Measurements from ENCODE around the gene CUX1.

Gene CUX1

GRCh38 chr7:102055181-102055976 lies 238.0 kb downstream of the CUX1 start:
- no peak for DNase-seq

- no peak for DNase-seq
Measured at GRCh38 chr7:102059524-102059923, 242.1 kb downstream of the CUX1 start.

- no peak for DNase-seq
Measured at GRCh38 chr7:102061354-102061945, 244.0 kb downstream of the CUX1 start.

GRCh38 chr7:102061981-102062390 lies 244.6 kb downstream of the CUX1 start:
- DNase-seq = no peak

- DNase-seq = no peak
Measured at GRCh38 chr7:102063690-102064180, 246.3 kb downstream of the CUX1 start.

- no peak for DNase-seq
Measured at GRCh38 chr7:102064361-102065025, 247.1 kb downstream of the CUX1 start.

- DNase-seq = no peak
Measured at GRCh38 chr7:102065226-102065625, 247.8 kb downstream of the CUX1 start.

GRCh38 chr7:102066476-102066875 lies 249.1 kb downstream of the CUX1 start:
- DNase-seq = no peak

GRCh38 chr7:102068846-102069245 lies 251.4 kb downstream of the CUX1 start:
- DNase-seq = no peak

GRCh38 chr7:102069931-102070629 lies 252.7 kb downstream of the CUX1 start:
- DNase-seq = no peak

GRCh38 chr7:102072003-102072402 lies 254.6 kb downstream of the CUX1 start:
- DNase-seq = no peak

GRCh38 chr7:102072636-102073209 lies 255.3 kb downstream of the CUX1 start:
- DNase-seq = no peak

GRCh38 chr7:102073931-102074880 lies 256.8 kb downstream of the CUX1 start:
- no peak for DNase-seq

GRCh38 chr7:102075126-102075525 lies 257.7 kb downstream of the CUX1 start:
- DNase-seq = no peak

GRCh38 chr7:102075553-102076135 lies 258.2 kb downstream of the CUX1 start:
- DNase-seq = no peak

- DNase-seq = no peak
Measured at GRCh38 chr7:102077081-102077480, 259.7 kb downstream of the CUX1 start.

- no peak for DNase-seq
Measured at GRCh38 chr7:102079140-102080018, 262.0 kb downstream of the CUX1 start.

GRCh38 chr7:102080019-102080433 lies 262.6 kb downstream of the CUX1 start:
- no peak for DNase-seq

GRCh38 chr7:102080434-102081243 lies 263.2 kb downstream of the CUX1 start:
- no peak for DNase-seq
